Measurements from ENCODE around the gene AATK.

DNA sequence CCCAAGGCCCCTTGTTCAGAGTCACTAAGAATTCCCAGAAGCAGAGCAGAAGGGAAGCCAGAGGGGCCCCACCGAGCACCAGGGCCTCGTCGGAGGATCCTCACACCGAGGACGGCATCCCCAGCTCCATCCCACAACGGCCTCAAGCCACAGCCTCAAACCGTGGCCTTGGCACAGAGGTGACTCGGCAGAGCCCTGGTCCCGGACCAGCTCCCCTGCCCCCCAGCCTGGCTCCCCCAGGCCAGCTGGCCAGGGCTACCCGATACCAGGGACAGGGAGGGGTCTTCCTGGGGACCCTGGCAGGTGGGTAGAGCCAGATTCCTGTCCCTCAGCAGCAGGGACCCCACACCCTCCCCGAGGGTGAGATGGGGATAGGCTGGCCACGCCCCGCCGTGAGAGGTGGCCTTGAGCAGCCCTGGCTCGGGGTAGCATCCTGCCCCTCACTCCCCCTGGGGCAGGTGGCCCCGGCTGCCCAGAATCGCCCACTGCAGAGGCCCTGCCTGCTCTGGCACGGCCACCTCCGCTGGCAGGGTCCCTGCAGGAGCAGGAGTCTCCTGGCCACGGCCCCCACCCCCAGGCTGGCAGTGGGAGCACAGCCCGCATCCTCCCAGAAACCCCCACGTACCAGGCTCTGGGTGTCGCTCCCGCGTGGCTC is 6.3 kb downstream of the AATK start:
- TF ChIP-seq YY1 (IDR thresholded peaks at IDR 0.05; ENCODE audit: insufficient read depth, insufficient read length) (no peak), ZNF274 (IDR thresholded peaks at IDR 0.05; ENCODE audit: low read depth, low read length) (no peak), SUZ12 (IDR thresholded peaks at IDR 0.05; ENCODE audit: extremely low read depth, insufficient read depth, insufficient read length) (no peak)

All from NT2/D1 (cell line).